GM12878 (cell line): ENCODE data around the gene MAP2K2.

Source experiments
- CREB1 ChIP-seq: IDR thresholded peaks from 2 replicates; pipeline ENCODE4 v1.6.1; 2012; ENCODE audit warnings: low read depth, mild to moderate bottlenecking, inconsistent platforms
- EP300 ChIP-seq, 2 experiments: fragments of 150-350 bp in 1 of 2; IDR thresholded peaks; 2 replicates each; pipeline ENCODE4 v1.6.1; 2011 to 2012; ENCODE audit warnings: low read depth in 2 of 2, low read length in 2 of 2, borderline replicate concordance in 1 of 2, improper control_type of control experiment in 1 of 2, inconsistent platforms in 1 of 2; ENCODE audit not compliant: control insufficient read depth in 1 of 2
- FOXK2 ChIP-seq: fragments of 450-650 bp; IDR thresholded peaks from 2 replicates; pipeline ENCODE4 v1.6.1; 2017; ENCODE audit warnings: mild to moderate bottlenecking, moderate library complexity
- HDAC6 ChIP-seq: fragments of 200-600 bp; sonication (generic); IDR thresholded peaks from one replicate; pipeline ENCODE4 v1.8.0; 2017; ENCODE audit warnings: antibody characterized with exemption; ENCODE audit not compliant: unreplicated experiment
- NBN ChIP-seq: fragments of 450-650 bp; IDR thresholded peaks from 2 replicates; pipeline ENCODE4 v1.6.1; 2016
- POU2F2 ChIP-seq: IDR thresholded peaks from 3 replicates; pipeline ENCODE4 v1.6.1; 2011; ENCODE audit warnings: low read depth, mild to moderate bottlenecking, low read length, borderline replicate concordance
- SP1 ChIP-seq: IDR thresholded peaks from one replicate; pipeline ENCODE4 v1.6.1; 2011; ENCODE audit warnings: low read depth, low read length
- TF ChIP-seq, protein P1 (sequence below), 3 experiments: IDR thresholded peaks in 2 of 3; conservative IDR thresholded peaks in 1 of 3; 2 replicates each; pipeline ENCODE4 v1.5.1; 2011; ENCODE audit warnings: low read depth in 3 of 3, low read length in 3 of 3, mild to moderate bottlenecking in 3 of 3, control low read depth in 2 of 3, moderate library complexity in 2 of 3, inconsistent platforms in 1 of 3, mixed read lengths in 1 of 3; ENCODE audit not compliant: control insufficient read depth in 2 of 3, insufficient read depth in 1 of 3; ENCODE audit errors: extremely low read depth in 1 of 3
- TF ChIP-seq, protein P2 (sequence below): fragments of 450-650 bp; formaldehyde crosslinking; IDR thresholded peaks from 2 replicates; pipeline ENCODE4 v1.4.0; 2020; ENCODE audit warnings: mild to moderate bottlenecking, moderate library complexity

DNA sequence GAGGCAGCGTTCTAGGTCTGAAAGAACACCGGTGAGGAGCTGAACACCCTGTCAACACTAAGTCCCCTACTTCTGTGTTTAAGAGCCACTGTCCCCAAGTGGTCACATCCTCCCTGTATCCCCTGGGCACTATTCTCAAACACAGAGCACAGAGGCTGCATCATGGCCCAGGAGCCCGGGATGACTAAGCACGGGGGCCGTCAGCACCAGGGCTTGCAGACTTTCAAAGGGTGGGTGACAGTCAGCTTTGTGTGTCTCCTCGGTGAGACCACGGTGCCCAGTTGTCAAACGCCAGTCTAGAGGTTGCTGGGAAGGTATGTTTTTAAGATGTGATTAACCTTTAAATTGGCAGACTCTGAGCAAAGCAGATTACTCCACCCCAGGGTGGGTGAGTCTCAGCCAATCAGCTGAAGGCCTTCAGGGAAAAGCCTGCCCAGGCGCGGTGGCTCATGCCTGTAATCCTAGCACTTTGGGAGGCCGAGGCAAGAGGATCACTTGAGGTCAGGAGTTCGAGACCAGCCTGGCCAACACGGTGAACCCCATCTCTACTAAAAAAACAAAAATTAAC, 8.0 kb downstream of the MAP2K2 start:
- TF ChIP-seq, protein P1, sequence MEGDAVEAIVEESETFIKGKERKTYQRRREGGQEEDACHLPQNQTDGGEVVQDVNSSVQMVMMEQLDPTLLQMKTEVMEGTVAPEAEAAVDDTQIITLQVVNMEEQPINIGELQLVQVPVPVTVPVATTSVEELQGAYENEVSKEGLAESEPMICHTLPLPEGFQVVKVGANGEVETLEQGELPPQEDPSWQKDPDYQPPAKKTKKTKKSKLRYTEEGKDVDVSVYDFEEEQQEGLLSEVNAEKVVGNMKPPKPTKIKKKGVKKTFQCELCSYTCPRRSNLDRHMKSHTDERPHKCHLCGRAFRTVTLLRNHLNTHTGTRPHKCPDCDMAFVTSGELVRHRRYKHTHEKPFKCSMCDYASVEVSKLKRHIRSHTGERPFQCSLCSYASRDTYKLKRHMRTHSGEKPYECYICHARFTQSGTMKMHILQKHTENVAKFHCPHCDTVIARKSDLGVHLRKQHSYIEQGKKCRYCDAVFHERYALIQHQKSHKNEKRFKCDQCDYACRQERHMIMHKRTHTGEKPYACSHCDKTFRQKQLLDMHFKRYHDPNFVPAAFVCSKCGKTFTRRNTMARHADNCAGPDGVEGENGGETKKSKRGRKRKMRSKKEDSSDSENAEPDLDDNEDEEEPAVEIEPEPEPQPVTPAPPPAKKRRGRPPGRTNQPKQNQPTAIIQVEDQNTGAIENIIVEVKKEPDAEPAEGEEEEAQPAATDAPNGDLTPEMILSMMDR (IDR thresholded peaks at IDR 0.05 in 2 of 3, conservative IDR thresholded peaks at IDR 0.05 in 1 of 3; ENCODE audit: control insufficient read depth in 2 of 3, extremely low read depth in 1 of 3, insufficient read depth in 1 of 3, low read depth in 3 of 3, low read length in 3 of 3): no peak
- TF ChIP-seq NBN: no peak
- no peak for TF ChIP-seq HDAC6
- no peak for TF ChIP-seq FOXK2
- TF ChIP-seq CREB1: no peak
- no peak for TF ChIP-seq SP1
- TF ChIP-seq EP300 (IDR thresholded peaks at IDR 0.05; ENCODE audit: borderline replicate concordance in 1 of 2, control insufficient read depth in 1 of 2, low read depth in 2 of 2, low read length in 2 of 2): no peak
- no peak for TF ChIP-seq POU2F2
- TF ChIP-seq, protein P2, sequence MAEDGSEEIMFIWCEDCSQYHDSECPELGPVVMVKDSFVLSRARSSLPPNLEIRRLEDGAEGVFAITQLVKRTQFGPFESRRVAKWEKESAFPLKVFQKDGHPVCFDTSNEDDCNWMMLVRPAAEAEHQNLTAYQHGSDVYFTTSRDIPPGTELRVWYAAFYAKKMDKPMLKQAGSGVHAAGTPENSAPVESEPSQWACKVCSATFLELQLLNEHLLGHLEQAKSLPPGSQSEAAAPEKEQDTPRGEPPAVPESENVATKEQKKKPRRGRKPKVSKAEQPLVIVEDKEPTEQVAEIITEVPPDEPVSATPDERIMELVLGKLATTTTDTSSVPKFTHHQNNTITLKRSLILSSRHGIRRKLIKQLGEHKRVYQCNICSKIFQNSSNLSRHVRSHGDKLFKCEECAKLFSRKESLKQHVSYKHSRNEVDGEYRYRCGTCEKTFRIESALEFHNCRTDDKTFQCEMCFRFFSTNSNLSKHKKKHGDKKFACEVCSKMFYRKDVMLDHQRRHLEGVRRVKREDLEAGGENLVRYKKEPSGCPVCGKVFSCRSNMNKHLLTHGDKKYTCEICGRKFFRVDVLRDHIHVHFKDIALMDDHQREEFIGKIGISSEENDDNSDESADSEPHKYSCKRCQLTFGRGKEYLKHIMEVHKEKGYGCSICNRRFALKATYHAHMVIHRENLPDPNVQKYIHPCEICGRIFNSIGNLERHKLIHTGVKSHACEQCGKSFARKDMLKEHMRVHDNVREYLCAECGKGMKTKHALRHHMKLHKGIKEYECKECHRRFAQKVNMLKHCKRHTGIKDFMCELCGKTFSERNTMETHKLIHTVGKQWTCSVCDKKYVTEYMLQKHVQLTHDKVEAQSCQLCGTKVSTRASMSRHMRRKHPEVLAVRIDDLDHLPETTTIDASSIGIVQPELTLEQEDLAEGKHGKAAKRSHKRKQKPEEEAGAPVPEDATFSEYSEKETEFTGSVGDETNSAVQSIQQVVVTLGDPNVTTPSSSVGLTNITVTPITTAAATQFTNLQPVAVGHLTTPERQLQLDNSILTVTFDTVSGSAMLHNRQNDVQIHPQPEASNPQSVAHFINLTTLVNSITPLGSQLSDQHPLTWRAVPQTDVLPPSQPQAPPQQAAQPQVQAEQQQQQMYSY (CRISPR knock-in tag): no peak
